Progenitor cell of endocrine pancreas (in vitro differentiated cells): Measurements from ENCODE around the gene MYO18A. TPM values are rescaled to one million over a fixed set of nuclear protein-coding genes. Genes with fewer than 3 reads are reported as not detected.

Experiments used
- DNase-seq: peaks from one replicate; pipeline ENCODE4 v3.0.0; 2021; ENCODE audit warnings: low spot score; ENCODE audit not compliant: unreplicated experiment
- H3K27ac Mint-ChIP-seq: 2 replicates; pipeline ENCODE4 v1.8.0; 2021; ENCODE audit warnings: mild to moderate bottlenecking, moderate library complexity, mixed read lengths
- H3K27me3 Mint-ChIP-seq: 2 replicates; pipeline ENCODE4 v1.8.0; 2021; ENCODE audit warnings: mixed read lengths
- H3K36me3 Mint-ChIP-seq: 2 replicates; pipeline ENCODE4 v1.8.0; 2022; ENCODE audit warnings: mixed read lengths; ENCODE audit not compliant: insufficient read depth
- H3K4me1 Mint-ChIP-seq: 2 replicates; pipeline ENCODE4 v1.8.0; 2021; ENCODE audit warnings: low read depth, mixed read lengths
- H3K4me3 Mint-ChIP-seq: 2 replicates; pipeline ENCODE4 v1.8.0; 2021; ENCODE audit warnings: low read depth, mild to moderate bottlenecking, moderate library complexity, mixed read lengths
- H3K9me3 Mint-ChIP-seq: 2 replicates; pipeline ENCODE4 v1.8.0; 2021; ENCODE audit warnings: low read depth, mixed read lengths
- total RNA-seq: library from RNA; stranded (reverse); gene quantifications from 2 replicates; pipeline ENCODE4 v1.2.1, GENCODE V29; 2021
- TF ChIP-seq, protein P1 (sequence below): fragments of 200-600 bp; sonication (generic); IDR thresholded peaks from one replicate; pipeline ENCODE4 v1.5.0; 2021; ENCODE audit warnings: antibody characterized with exemption, mild to moderate bottlenecking; ENCODE audit not compliant: unreplicated experiment

The MYO18A gene
- total RNA-seq, 1 donor from 2014 or later: 75.7 TPM

DNA sequence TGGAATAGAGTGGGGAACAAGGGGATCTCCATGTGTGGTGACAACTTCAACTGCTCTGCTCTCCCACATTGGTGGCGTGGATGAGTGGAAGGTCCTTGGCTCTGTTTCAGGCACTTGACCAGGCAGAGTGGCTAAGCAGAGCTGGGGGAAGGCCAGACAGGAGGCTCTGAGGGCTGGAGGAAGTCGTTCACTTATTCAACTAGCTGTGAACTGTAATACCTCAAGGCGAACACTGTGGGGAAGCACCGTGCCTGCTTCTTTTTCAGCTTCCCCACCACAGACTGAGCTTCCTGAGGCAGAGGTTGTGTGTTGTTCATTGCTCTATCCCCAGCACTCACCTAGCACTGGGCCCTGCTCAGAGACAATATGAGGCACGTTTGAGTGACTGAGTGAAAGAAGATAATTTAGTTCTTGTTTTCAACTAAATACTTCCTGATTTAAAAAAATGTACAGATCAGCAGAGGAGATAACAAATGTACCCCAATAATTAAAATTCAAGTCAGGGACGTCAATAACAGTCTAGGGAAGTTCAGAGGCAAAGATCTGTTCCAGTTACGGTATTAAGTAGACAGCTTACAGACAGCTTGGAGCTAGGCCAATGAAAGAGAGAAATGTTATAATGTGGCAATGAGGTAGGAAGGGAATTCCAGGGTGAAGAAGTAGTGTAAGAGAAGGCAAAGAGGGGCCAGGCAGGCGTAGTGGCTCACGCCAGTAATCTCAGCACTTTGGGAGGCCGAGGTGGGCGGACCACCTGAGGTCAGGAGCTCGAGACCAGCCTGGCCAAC lies 34.7 kb downstream of the MYO18A start:
- TF ChIP-seq, protein P1, sequence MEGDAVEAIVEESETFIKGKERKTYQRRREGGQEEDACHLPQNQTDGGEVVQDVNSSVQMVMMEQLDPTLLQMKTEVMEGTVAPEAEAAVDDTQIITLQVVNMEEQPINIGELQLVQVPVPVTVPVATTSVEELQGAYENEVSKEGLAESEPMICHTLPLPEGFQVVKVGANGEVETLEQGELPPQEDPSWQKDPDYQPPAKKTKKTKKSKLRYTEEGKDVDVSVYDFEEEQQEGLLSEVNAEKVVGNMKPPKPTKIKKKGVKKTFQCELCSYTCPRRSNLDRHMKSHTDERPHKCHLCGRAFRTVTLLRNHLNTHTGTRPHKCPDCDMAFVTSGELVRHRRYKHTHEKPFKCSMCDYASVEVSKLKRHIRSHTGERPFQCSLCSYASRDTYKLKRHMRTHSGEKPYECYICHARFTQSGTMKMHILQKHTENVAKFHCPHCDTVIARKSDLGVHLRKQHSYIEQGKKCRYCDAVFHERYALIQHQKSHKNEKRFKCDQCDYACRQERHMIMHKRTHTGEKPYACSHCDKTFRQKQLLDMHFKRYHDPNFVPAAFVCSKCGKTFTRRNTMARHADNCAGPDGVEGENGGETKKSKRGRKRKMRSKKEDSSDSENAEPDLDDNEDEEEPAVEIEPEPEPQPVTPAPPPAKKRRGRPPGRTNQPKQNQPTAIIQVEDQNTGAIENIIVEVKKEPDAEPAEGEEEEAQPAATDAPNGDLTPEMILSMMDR: peak; percentile 68
- peak overlapping the region; percentile 54 for H3K27ac Mint-ChIP-seq
- no peak for DNase-seq
- peaks cover 28% of the 10 kb centered on the region for H3K4me1 Mint-ChIP-seq
- H3K9me3 Mint-ChIP-seq: no peaks in the 10 kb centered on the region
- no peak overlapping the region for H3K4me3 Mint-ChIP-seq
- no peaks in the 10 kb centered on the region for H3K36me3 Mint-ChIP-seq
- no peaks in the 10 kb centered on the region for H3K27me3 Mint-ChIP-seq

DNA sequence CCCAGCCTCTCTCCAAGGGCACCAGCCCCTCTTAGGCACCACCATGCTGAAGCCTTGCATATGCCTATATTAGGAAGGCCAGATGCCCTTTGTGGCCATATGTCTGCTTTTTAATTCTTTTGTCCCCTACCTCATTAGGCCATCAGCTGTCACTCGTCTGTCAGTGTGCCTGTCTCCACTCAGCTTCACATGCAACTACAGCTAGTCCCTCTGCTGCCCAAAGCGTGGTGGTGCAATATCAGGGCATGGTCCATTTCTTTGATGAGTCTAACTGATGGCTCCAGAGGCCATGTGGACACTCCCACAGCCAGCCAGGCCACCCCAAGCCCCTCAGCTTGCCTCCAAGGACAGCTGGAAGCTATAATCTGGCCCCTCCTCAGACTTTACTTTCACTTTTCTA lies 36.3 kb downstream of the MYO18A start:
- no peaks in the 10 kb centered on the region for H3K36me3 Mint-ChIP-seq
- TF ChIP-seq, protein P1: peak; percentile 35
- no peaks in the 10 kb centered on the region for H3K9me3 Mint-ChIP-seq
- no peak for DNase-seq
- no peak overlapping the region for H3K27ac Mint-ChIP-seq
- no peaks in the 10 kb centered on the region for H3K27me3 Mint-ChIP-seq
- H3K4me1 Mint-ChIP-seq: peaks cover 33% of the 10 kb centered on the region
- no peak overlapping the region for H3K4me3 Mint-ChIP-seq

DNA sequence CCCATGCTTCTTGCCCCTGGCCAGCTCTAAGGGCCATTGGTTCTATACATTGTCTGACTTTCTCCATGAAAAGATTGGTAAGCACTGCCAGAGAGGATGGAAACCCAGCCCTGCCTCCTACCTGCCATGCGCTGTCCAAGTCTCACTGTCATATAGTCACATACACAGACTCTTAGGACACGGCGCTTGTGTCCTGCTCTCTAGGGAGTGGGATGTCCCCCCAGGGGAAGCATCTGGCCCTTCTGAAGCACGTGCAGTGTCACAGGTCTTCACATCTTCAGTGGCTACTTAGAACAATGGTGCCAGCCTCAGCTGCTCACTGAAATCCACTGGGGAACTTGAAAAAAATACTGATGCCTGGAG lies 38.7 kb downstream of the MYO18A start:
- Mint-ChIP-seq H3K9me3 (no peaks in the 10 kb centered on the region), H3K4me1 (peaks cover 21% of the 10 kb centered on the region), H3K27me3 (no peaks in the 10 kb centered on the region), H3K36me3 (no peaks in the 10 kb centered on the region), H3K4me3 (no peak overlapping the region), H3K27ac (peak overlapping the region; percentile 49)
- no peak for DNase-seq
- TF ChIP-seq, protein P1: no peak

DNA sequence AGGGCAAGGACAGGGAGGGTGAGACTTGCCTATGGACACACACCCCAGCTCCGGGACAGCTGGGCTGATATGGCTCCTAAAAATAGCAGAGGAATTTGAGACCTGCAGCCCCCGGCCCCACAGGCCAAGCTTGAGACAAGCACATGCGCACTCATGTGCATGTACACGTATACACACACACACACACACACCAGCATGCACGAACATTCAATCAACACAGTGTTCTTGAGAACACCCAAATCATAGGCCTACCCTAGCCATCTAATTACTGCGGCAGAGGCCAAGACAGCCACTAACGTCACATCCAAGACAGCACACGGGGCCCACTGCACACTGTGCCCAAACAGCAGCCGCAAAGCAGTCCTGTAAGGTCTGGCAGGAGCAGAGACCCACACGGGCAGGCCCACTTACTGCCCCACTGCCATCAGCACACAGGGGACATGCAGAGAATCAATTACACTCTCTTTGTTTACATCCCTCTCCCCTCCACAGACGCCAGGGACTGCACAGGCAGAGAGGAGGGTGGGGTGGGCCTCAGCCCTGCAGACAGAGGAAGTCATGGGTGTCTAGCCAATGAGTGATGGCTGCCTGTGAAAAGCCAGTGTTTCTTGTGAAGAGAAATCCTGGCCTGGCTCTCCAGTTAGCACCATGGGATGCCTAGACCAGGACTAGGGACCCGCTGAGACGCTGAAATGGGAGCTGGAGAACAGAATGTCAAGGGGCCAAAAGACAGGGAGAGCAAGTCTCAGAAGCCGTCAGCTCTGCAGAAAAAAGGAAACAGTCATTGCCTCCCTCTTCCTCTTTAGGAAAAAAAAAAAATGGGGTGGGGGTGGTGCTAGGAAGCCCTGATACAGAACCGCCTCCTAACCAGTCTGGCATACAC lies 39.3 kb downstream of the MYO18A start:
- H3K4me1 Mint-ChIP-seq: peaks cover 21% of the 10 kb centered on the region
- H3K4me3 Mint-ChIP-seq: no peak overlapping the region

More for the DNA sequence above, 39.3 kb downstream of the MYO18A start:
- no peaks in the 10 kb centered on the region for H3K27me3 Mint-ChIP-seq
- no peak for DNase-seq
- no peaks in the 10 kb centered on the region for H3K9me3 Mint-ChIP-seq
- no peaks in the 10 kb centered on the region for H3K36me3 Mint-ChIP-seq
- peak overlapping the region; percentile 82 for H3K27ac Mint-ChIP-seq
- TF ChIP-seq, protein P1: no peak
